ENCODE results near the gene AGBL1.

The AGBL1 gene

DNA sequence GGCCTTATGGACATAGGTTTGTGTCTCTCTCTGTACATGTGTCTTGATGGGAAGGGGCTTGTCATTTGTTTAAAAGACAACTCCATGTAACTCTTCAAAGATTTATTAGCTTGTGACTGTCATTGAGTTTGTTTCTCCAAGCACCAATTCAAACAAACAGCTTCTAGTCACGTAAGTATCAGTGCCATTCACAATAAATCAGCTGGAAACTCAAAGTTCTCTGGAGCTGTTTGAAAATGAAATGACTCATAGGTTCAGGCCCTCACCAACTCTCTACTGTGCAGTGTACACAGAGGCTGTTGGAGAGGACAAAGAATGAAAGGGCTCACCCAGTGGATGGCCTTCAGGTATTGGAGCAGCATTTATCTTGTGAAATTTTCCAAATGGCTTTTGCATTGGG, 476.3 kb downstream of the AGBL1 start:
- Mint-ChIP-seq H3K4me3 (no peak overlapping the region), H3K36me3 (ENCODE audit: low read depth) (no peaks in the 10 kb centered on the region), H3K9me3 (no peaks in the 10 kb centered on the region), H3K4me1 (ENCODE audit: low read depth) (no peaks in the 10 kb centered on the region), H3K27me3 (ENCODE audit: low read depth) (peaks cover 3% of the 10 kb centered on the region), H3K27ac (no peak overlapping the region)
- no peak for DNase-seq (ENCODE audit: low spot score)

- Mint-ChIP-seq H3K27me3 (ENCODE audit: low read depth) (peaks cover 3% of the 10 kb centered on the region), H3K4me3 (no peak overlapping the region), H3K9me3 (no peaks in the 10 kb centered on the region), H3K27ac (no peak overlapping the region), H3K36me3 (ENCODE audit: low read depth) (no peaks in the 10 kb centered on the region), H3K4me1 (ENCODE audit: low read depth) (no peaks in the 10 kb centered on the region)
- DNase-seq (ENCODE audit: low spot score): no peak
Measured at GRCh38 chr15:86556396-86557017, 476.8 kb downstream of the AGBL1 start.

DNA sequence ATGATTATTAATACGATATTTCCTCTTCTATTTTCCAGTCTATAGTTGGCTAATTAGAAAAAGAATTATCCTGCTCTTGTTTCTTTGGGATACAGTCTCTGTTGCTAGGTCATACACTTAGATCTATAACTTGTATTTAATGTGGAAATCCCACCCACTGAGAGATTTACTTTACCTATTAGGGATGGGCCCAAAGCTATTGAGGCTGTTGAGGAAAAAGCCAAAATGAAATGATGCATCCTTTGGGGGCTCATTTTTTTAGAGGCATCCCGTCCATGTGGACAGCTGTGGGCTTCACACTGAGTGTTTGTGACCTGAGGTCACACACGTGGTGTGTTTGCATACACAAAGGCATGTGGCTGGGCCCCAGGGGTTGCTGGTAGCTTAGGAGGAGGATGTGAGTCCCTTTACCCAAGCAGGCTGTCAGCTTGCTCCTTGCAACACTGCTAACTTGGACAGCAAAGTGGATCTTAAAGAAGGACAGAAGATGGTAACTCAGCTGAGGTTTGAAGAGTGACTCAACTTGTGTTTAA, 477.4 kb downstream of the AGBL1 start:
- peaks cover 3% of the 10 kb centered on the region for H3K27me3 Mint-ChIP-seq (ENCODE audit: low read depth)
- no peak for DNase-seq (ENCODE audit: low spot score)
- no peaks in the 10 kb centered on the region for H3K36me3 Mint-ChIP-seq (ENCODE audit: low read depth)
- H3K4me1 Mint-ChIP-seq (ENCODE audit: low read depth): no peaks in the 10 kb centered on the region
- no peak overlapping the region for H3K4me3 Mint-ChIP-seq
- H3K9me3 Mint-ChIP-seq: no peaks in the 10 kb centered on the region
- no peak overlapping the region for H3K27ac Mint-ChIP-seq

DNA sequence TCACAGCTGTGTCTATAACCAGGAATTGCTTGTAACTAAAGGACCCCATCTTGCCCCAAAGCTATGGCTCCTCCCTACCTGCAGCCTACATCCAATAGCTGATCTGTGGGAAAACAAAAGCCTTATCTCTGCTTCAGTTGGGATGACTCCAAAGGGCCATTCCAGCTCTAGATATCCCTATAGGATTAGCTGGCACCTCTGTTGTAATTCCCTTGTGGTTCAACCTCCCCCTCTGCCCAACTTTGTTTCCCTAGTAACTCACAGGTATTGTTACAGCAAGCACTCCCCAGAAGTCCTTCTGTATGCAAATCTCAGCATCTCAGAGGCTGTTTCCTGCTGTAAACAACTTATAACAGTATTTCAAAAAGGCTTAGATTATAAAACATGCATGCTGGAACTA, 478.6 kb downstream of the AGBL1 start:
- Mint-ChIP-seq H3K4me1 (ENCODE audit: low read depth) (no peaks in the 10 kb centered on the region), H3K27ac (no peak overlapping the region), H3K27me3 (ENCODE audit: low read depth) (peaks cover 3% of the 10 kb centered on the region), H3K4me3 (no peak overlapping the region), H3K9me3 (peaks cover 5% of the 10 kb centered on the region), H3K36me3 (ENCODE audit: low read depth) (no peaks in the 10 kb centered on the region)
- no peak for DNase-seq (ENCODE audit: low spot score)

DNA sequence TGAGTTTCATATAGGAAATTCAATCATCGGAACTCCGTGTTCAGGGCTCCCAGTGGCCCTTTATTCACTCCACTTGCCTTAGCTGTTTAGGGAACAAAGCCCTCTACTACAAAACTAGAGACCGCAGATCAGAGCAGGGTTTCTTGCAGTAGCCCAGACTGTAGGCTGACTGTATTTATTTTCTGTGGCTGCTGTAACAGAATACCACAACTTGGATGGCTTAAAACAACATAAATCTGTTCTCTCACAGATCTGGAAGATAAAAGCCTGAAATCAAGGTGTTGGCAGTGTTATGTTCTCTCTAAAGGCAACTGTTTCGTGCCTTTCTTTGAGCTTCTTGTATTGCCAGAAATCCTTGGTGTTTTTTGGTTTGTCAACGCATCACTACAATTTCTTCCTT, 479.0 kb downstream of the AGBL1 start:
- no peaks in the 10 kb centered on the region for H3K4me1 Mint-ChIP-seq (ENCODE audit: low read depth)
- no peak overlapping the region for H3K27ac Mint-ChIP-seq
- peaks cover 3% of the 10 kb centered on the region for H3K27me3 Mint-ChIP-seq (ENCODE audit: low read depth)
- no peak for DNase-seq (ENCODE audit: low spot score)
- no peak overlapping the region for H3K4me3 Mint-ChIP-seq
- H3K36me3 Mint-ChIP-seq (ENCODE audit: low read depth): no peaks in the 10 kb centered on the region
- peaks cover 9% of the 10 kb centered on the region for H3K9me3 Mint-ChIP-seq

GRCh38 chr15:86568378-86568777, 488.7 kb downstream of the AGBL1 start:
- Mint-ChIP-seq H3K27ac (no peak overlapping the region), H3K9me3 (peaks cover 12% of the 10 kb centered on the region), H3K27me3 (ENCODE audit: low read depth) (peaks cover 2% of the 10 kb centered on the region), H3K36me3 (ENCODE audit: low read depth) (peaks cover 2% of the 10 kb centered on the region), H3K4me1 (ENCODE audit: low read depth) (no peaks in the 10 kb centered on the region), H3K4me3 (no peak overlapping the region)
- DNase-seq (ENCODE audit: low spot score): no peak

DNA sequence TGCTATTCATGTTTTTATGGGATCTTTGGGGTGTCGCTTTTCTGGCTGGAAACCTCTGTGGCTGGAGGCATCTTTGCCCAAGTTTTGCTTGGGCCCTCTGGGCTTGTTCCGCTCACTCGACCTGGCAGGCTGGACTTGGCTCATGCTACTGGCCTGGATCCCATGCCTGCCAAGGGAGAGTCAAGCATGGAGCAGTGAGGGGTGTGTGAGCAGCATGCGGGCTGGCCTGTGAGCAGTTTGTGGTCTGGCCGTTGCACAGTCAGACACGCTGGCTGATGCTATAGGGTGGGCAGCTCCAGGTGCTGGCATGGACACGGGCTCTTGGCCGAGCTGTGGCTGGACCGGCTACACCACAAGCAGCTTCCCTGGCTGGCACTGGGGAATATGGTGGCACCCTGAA, 491.1 kb downstream of the AGBL1 start:
- DNase-seq (ENCODE audit: low spot score): no peak
- no peaks in the 10 kb centered on the region for H3K36me3 Mint-ChIP-seq (ENCODE audit: low read depth)
- peaks cover 4% of the 10 kb centered on the region for H3K4me1 Mint-ChIP-seq (ENCODE audit: low read depth)
- H3K4me3 Mint-ChIP-seq: no peak overlapping the region
- H3K27ac Mint-ChIP-seq: no peak overlapping the region
- H3K27me3 Mint-ChIP-seq (ENCODE audit: low read depth): no peaks in the 10 kb centered on the region
- peaks cover 1% of the 10 kb centered on the region for H3K9me3 Mint-ChIP-seq

DNA sequence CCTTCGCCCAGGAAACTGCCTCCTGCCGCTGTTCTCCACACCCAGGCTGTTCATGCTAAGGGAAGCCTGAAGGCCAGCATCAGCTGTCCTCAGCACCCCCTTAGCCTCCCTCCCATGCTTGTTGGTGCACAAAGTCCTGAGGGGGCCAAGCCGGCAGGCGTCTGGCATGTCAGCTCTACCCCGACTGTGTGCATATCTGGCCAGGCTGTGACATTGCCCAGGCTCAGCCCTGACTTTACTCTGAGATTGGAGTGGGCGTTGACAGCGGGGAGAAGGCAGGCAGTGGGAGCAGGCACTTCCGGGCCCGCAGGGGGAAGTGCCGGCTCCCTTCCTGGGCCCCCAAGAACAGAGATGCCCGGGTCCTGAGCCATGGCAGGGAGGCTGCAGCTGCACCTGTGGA, 492.2 kb downstream of the AGBL1 start:
- H3K36me3 Mint-ChIP-seq (ENCODE audit: low read depth): no peaks in the 10 kb centered on the region

GRCh38 chr15:86572368-86572841, 492.7 kb downstream of the AGBL1 start:
- no peaks in the 10 kb centered on the region for H3K36me3 Mint-ChIP-seq (ENCODE audit: low read depth)
- peaks cover 4% of the 10 kb centered on the region for H3K4me1 Mint-ChIP-seq (ENCODE audit: low read depth)
- DNase-seq (ENCODE audit: low spot score): no peak
- peaks cover 10% of the 10 kb centered on the region for H3K9me3 Mint-ChIP-seq
- H3K27ac Mint-ChIP-seq: no peak overlapping the region
- no peaks in the 10 kb centered on the region for H3K27me3 Mint-ChIP-seq (ENCODE audit: low read depth)
- H3K4me3 Mint-ChIP-seq: no peak overlapping the region

More for the DNA sequence above, 492.2 kb downstream of the AGBL1 start:
- no peak for DNase-seq (ENCODE audit: low spot score)
- Mint-ChIP-seq H3K4me1 (ENCODE audit: low read depth) (peaks cover 4% of the 10 kb centered on the region), H3K9me3 (peaks cover 7% of the 10 kb centered on the region), H3K27ac (no peak overlapping the region), H3K4me3 (no peak overlapping the region), H3K27me3 (ENCODE audit: low read depth) (no peaks in the 10 kb centered on the region)

GRCh38 chr15:86573476-86573875, 493.8 kb downstream of the AGBL1 start:
- Mint-ChIP-seq H3K4me1 (ENCODE audit: low read depth) (peaks cover 4% of the 10 kb centered on the region), H3K27me3 (ENCODE audit: low read depth) (no peaks in the 10 kb centered on the region), H3K36me3 (ENCODE audit: low read depth) (no peaks in the 10 kb centered on the region), H3K4me3 (no peak overlapping the region), H3K9me3 (peaks cover 10% of the 10 kb centered on the region), H3K27ac (no peak overlapping the region)
- DNase-seq (ENCODE audit: low spot score): no peak

- DNase-seq (ENCODE audit: low spot score): no peak
- H3K4me3 Mint-ChIP-seq: no peak overlapping the region
- no peaks in the 10 kb centered on the region for H3K27me3 Mint-ChIP-seq (ENCODE audit: low read depth)
- H3K36me3 Mint-ChIP-seq (ENCODE audit: low read depth): no peaks in the 10 kb centered on the region
- H3K27ac Mint-ChIP-seq: no peak overlapping the region
- peaks cover 12% of the 10 kb centered on the region for H3K9me3 Mint-ChIP-seq
- no peaks in the 10 kb centered on the region for H3K4me1 Mint-ChIP-seq (ENCODE audit: low read depth)
Measured at GRCh38 chr15:86588413-86588812, 508.7 kb downstream of the AGBL1 start.

GRCh38 chr15:86590461-86590860, 510.8 kb downstream of the AGBL1 start:
- Mint-ChIP-seq H3K9me3 (peaks cover 12% of the 10 kb centered on the region), H3K4me3 (no peak overlapping the region), H3K4me1 (ENCODE audit: low read depth) (no peaks in the 10 kb centered on the region), H3K27ac (no peak overlapping the region), H3K27me3 (ENCODE audit: low read depth) (no peaks in the 10 kb centered on the region), H3K36me3 (ENCODE audit: low read depth) (no peaks in the 10 kb centered on the region)
- DNase-seq (ENCODE audit: low spot score): no peak

DNA sequence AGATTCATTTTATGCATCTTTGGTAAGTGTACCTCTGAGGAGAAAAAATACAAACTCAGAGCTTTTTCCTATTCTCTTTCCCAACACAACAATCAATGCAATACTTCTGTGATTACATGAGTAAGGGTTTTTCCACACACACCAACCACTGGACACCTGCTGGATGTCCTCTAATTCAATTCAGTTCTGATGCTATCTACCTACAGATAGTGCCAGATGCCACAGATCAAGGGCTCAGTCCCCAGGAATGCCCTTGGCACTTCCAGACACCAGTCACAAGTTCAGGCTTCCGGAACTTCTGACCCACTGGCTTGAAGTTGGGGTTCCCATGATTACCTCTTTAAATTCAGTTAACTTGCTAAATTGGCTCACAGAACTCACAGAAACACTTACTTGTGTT, 511.5 kb downstream of the AGBL1 start:
- Mint-ChIP-seq H3K36me3 (ENCODE audit: low read depth) (no peaks in the 10 kb centered on the region), H3K4me1 (ENCODE audit: low read depth) (no peaks in the 10 kb centered on the region), H3K27ac (no peak overlapping the region), H3K9me3 (peaks cover 12% of the 10 kb centered on the region), H3K27me3 (ENCODE audit: low read depth) (no peaks in the 10 kb centered on the region), H3K4me3 (no peak overlapping the region)
- DNase-seq (ENCODE audit: low spot score): no peak

GRCh38 chr15:86591994-86592735, 512.5 kb downstream of the AGBL1 start:
- Mint-ChIP-seq H3K27me3 (ENCODE audit: low read depth) (no peaks in the 10 kb centered on the region), H3K9me3 (peaks cover 12% of the 10 kb centered on the region), H3K4me3 (no peak overlapping the region), H3K36me3 (ENCODE audit: low read depth) (no peaks in the 10 kb centered on the region), H3K4me1 (ENCODE audit: low read depth) (no peaks in the 10 kb centered on the region), H3K27ac (no peak overlapping the region)
- no peak for DNase-seq (ENCODE audit: low spot score)

Data from T-helper 2 cell treated with Interferon-gamma antibody and Interleukin-4, amounts not matched to agents 5 μg/mL and 100 μg/mL, for 36 hours (primary cell).